ENCODE results near the gene NOTCH1. TPM values are rescaled to one million over a fixed set of nuclear protein-coding genes. Genes with fewer than 3 reads are reported as not detected.

NOTCH1 gene
- polyA plus RNA-seq, 1 donor from 2014 or later = 0.15 TPM

DNA sequence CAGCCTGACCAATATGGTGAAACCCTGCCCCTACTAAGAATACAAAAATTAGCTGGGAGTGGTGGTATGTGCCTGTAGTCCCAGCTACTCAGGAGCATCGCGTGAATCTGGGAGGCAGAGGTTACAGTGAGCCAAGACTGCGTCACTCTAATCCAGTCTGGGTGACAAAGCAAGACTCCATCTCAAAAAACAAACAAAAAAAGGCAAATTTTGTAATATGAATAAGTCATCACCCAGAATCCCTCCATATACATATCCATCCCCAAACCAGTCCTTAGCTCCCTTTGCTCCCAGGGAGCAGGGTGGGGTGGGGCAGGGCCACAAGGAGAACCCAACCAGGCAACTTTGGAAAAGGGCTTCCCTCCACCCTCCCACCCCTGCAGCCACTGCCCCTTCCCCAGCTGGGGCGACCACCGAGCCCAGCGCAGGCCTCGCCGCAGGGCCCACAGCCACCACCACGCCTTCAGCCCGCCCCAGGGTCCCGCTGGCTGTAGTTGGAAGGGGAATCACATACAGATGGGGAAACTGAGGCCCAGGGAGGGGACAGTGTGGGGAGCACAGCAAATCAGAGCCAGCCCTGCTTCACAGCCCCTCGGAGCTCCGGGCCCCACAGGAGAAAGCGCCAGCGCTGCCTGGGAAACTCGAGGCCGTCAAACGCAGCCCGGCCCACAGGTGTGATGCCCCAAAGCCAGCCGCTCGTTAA lies 7.8 kb downstream of the NOTCH1 start:
- H2AFZ ChIP-seq (ENCODE audit: low read depth, low read length) = no peak overlapping the region
- no peak overlapping the region for H3K4me3 ChIP-seq (ENCODE audit: low read length)
- peaks cover 76% of the 10 kb centered on the region for H3K79me2 ChIP-seq (replicated peaks; ENCODE audit: insufficient read depth, low read length)
- H3K27ac ChIP-seq (ENCODE audit: low read length) = no peak overlapping the region
- no peak overlapping the region for H3K4me2 ChIP-seq (ENCODE audit: low read length)
- no peaks in the 10 kb centered on the region for H4K20me1 ChIP-seq (ENCODE audit: insufficient read depth)
- H3K9ac ChIP-seq (ENCODE audit: low read length) = no peak overlapping the region
- no peaks in the 10 kb centered on the region for H3K27me3 ChIP-seq (ENCODE audit: insufficient read depth, low read depth, low read length)
- H3F3A ChIP-seq (ENCODE audit: insufficient read depth, low read length, poor library complexity, severe bottlenecking) = no peaks in the 10 kb centered on the region
- H3K36me3 ChIP-seq (ENCODE audit: insufficient read depth, low read length) = no peaks in the 10 kb centered on the region
- TF ChIP-seq EP300 (conservative IDR thresholded peaks at IDR 0.05; ENCODE audit: poor library complexity, severe bottlenecking) (no peak), SMC3 (conservative IDR thresholded peaks at IDR 0.05; ENCODE audit: poor library complexity) (no peak), TAF1 (IDR thresholded peaks at IDR 0.05; ENCODE audit: low read depth) (no peak), MXI1 (conservative IDR thresholded peaks at IDR 0.05; ENCODE audit: poor library complexity, severe bottlenecking) (no peak), EZH2 (IDR thresholded peaks at IDR 0.05; ENCODE audit: borderline replicate concordance, insufficient read depth, low read length, poor library complexity, severe bottlenecking) (no peak), RAD21 (conservative IDR thresholded peaks at IDR 0.05) (no peak), POLR2AphosphoS5 (IDR thresholded peaks at IDR 0.05) (no peak)
- TF ChIP-seq, protein P1, sequence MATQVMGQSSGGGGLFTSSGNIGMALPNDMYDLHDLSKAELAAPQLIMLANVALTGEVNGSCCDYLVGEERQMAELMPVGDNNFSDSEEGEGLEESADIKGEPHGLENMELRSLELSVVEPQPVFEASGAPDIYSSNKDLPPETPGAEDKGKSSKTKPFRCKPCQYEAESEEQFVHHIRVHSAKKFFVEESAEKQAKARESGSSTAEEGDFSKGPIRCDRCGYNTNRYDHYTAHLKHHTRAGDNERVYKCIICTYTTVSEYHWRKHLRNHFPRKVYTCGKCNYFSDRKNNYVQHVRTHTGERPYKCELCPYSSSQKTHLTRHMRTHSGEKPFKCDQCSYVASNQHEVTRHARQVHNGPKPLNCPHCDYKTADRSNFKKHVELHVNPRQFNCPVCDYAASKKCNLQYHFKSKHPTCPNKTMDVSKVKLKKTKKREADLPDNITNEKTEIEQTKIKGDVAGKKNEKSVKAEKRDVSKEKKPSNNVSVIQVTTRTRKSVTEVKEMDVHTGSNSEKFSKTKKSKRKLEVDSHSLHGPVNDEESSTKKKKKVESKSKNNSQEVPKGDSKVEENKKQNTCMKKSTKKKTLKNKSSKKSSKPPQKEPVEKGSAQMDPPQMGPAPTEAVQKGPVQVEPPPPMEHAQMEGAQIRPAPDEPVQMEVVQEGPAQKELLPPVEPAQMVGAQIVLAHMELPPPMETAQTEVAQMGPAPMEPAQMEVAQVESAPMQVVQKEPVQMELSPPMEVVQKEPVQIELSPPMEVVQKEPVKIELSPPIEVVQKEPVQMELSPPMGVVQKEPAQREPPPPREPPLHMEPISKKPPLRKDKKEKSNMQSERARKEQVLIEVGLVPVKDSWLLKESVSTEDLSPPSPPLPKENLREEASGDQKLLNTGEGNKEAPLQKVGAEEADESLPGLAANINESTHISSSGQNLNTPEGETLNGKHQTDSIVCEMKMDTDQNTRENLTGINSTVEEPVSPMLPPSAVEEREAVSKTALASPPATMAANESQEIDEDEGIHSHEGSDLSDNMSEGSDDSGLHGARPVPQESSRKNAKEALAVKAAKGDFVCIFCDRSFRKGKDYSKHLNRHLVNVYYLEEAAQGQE (IDR thresholded peaks at IDR 0.05; ENCODE audit: borderline replicate concordance) = no peak
- TF ChIP-seq, protein P2, sequence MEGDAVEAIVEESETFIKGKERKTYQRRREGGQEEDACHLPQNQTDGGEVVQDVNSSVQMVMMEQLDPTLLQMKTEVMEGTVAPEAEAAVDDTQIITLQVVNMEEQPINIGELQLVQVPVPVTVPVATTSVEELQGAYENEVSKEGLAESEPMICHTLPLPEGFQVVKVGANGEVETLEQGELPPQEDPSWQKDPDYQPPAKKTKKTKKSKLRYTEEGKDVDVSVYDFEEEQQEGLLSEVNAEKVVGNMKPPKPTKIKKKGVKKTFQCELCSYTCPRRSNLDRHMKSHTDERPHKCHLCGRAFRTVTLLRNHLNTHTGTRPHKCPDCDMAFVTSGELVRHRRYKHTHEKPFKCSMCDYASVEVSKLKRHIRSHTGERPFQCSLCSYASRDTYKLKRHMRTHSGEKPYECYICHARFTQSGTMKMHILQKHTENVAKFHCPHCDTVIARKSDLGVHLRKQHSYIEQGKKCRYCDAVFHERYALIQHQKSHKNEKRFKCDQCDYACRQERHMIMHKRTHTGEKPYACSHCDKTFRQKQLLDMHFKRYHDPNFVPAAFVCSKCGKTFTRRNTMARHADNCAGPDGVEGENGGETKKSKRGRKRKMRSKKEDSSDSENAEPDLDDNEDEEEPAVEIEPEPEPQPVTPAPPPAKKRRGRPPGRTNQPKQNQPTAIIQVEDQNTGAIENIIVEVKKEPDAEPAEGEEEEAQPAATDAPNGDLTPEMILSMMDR (IDR thresholded peaks at IDR 0.05; ENCODE audit: poor library complexity, severe bottlenecking) = no peak
- H3K9me2 ChIP-seq (ENCODE audit: insufficient read depth, low read length) = no peaks in the 10 kb centered on the region
- H3K9me3 ChIP-seq (ENCODE audit: low read length) = no peaks in the 10 kb centered on the region

DNA sequence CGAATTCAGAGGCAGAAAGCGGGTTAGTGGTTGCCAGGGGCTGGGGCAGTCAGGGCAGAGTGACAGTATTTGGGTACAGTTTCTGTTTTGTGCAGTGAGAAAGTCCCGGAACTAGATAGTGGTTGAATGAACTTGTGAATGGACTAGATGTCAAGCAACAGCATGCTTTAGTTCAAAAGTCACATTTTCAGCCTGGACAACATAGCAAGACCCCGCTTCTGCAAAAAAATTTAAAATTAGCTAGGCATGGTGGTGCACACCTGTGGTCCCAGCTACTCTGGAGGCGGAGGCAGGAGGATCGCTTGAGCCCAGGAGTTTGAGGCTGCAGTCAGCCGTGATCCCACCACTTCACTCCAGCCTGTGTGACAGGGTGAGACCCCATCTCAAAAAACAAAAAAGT lies 8.4 kb downstream of the NOTCH1 start:
- H2AFZ ChIP-seq (ENCODE audit: low read depth, low read length) = no peak overlapping the region
- H3K4me3 ChIP-seq (ENCODE audit: low read length) = no peak overlapping the region
- H3K9me3 ChIP-seq (ENCODE audit: low read length) = no peaks in the 10 kb centered on the region
- no peak overlapping the region for H3K4me2 ChIP-seq (ENCODE audit: low read length)
- peaks cover 78% of the 10 kb centered on the region for H3K79me2 ChIP-seq (replicated peaks; ENCODE audit: insufficient read depth, low read length)
- H3K27me3 ChIP-seq (ENCODE audit: insufficient read depth, low read depth, low read length) = no peaks in the 10 kb centered on the region
- no peak overlapping the region for H3K9ac ChIP-seq (ENCODE audit: low read length)
- H4K20me1 ChIP-seq (ENCODE audit: insufficient read depth) = no peaks in the 10 kb centered on the region
- H3K9me2 ChIP-seq (ENCODE audit: insufficient read depth, low read length) = no peaks in the 10 kb centered on the region
- TF ChIP-seq, protein P2 (IDR thresholded peaks at IDR 0.05; ENCODE audit: poor library complexity, severe bottlenecking) = no peak
- TF ChIP-seq EP300 (conservative IDR thresholded peaks at IDR 0.05; ENCODE audit: poor library complexity, severe bottlenecking) (no peak), MXI1 (conservative IDR thresholded peaks at IDR 0.05; ENCODE audit: poor library complexity, severe bottlenecking) (no peak), TAF1 (IDR thresholded peaks at IDR 0.05; ENCODE audit: low read depth) (no peak), EZH2 (IDR thresholded peaks at IDR 0.05; ENCODE audit: borderline replicate concordance, insufficient read depth, low read length, poor library complexity, severe bottlenecking) (no peak), SMC3 (conservative IDR thresholded peaks at IDR 0.05; ENCODE audit: poor library complexity) (no peak), RAD21 (conservative IDR thresholded peaks at IDR 0.05) (no peak), POLR2AphosphoS5 (IDR thresholded peaks at IDR 0.05) (no peak)
- TF ChIP-seq, protein P1 (IDR thresholded peaks at IDR 0.05; ENCODE audit: borderline replicate concordance) = no peak
- no peaks in the 10 kb centered on the region for H3F3A ChIP-seq (ENCODE audit: insufficient read depth, low read length, poor library complexity, severe bottlenecking)
- no peak overlapping the region for H3K27ac ChIP-seq (ENCODE audit: low read length)
- no peaks in the 10 kb centered on the region for H3K36me3 ChIP-seq (ENCODE audit: insufficient read depth, low read length)
